GM23338 (cell line): ENCODE results near the gene MPHOSPH8.

ENCODE experiments used
- CREB1 ChIP-seq: fragments of 250-450 bp; sonication (Bioruptor Pico); IDR thresholded peaks from 2 replicates; pipeline ENCODE4 v1.5.0; 2020; ENCODE audit warnings: low read depth, mild to moderate bottlenecking, moderate library complexity
- EZH2 ChIP-seq: fragments of 200-600 bp; sonication (generic); IDR thresholded peaks from one replicate; pipeline ENCODE4 v1.8.0; 2017; ENCODE audit warnings: antibody characterized with exemption, mild to moderate bottlenecking, low read depth; ENCODE audit not compliant: unreplicated experiment
- NANOG ChIP-seq: IDR thresholded peaks from 2 replicates; pipeline ENCODE4 v1.6.1; 2016; ENCODE audit warnings: antibody characterized with exemption, borderline replicate concordance
- POLR2AphosphoS5 ChIP-seq: IDR thresholded peaks from 2 replicates; pipeline ENCODE4 v1.6.1; 2016; ENCODE audit warnings: antibody characterized with exemption, low read depth
- ZNF331 ChIP-seq: fragments of 250-450 bp; sonication (Bioruptor Pico); IDR thresholded peaks from 2 replicates; pipeline ENCODE4 v1.5.0; 2020; ENCODE audit warnings: low read depth, mild to moderate bottlenecking, moderate library complexity
- TF ChIP-seq, protein P1 (sequence below), 2 experiments: fragments of 200-600 bp in 1 of 2; sonication (generic) in 1 of 2; conservative IDR thresholded peaks; 2 replicates each; pipeline versions ENCODE4 v1.5.1 to v1.6.1; 2016 to 2017; ENCODE audit warnings: antibody characterized with exemption in 2 of 2, low read depth in 2 of 2, mild to moderate bottlenecking in 2 of 2, moderate library complexity in 1 of 2
- TF ChIP-seq, protein P2 (sequence below): IDR thresholded peaks from one replicate; pipeline ENCODE4 v1.6.1; 2018; ENCODE audit warnings: antibody characterized with exemption; ENCODE audit not compliant: unreplicated experiment
- TF ChIP-seq, protein P3 (sequence below): IDR thresholded peaks from 2 replicates; pipeline ENCODE4 v1.6.1; 2016; ENCODE audit warnings: antibody characterized with exemption

DNA sequence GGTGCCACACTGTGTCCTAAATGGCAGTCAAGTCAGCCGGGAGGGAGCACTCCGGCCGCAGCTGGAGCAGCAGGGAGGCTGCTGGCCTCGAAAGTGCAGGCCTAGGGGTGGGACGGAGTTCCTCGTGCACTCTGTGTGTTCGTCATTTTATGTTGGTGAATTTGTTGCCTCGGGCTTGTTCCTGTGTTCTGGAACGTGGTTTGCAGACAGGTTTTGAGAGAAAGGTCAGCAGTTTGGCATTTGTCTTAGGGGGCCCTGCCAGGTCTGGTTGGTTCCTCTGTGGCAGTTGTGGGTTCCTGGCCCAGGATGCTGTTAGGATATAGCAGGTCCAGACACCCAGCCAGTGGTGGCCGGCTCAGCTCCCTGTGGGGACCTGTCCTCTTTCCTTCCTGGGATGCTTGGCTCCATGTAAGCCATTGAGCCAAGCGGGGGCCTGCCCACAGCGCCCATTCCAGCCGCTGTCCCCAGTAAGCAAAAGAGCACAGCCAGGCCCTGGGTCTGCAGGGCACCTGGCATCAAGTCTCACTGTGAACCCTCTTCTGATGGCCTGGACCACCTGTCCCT is 30.0 kb downstream of the MPHOSPH8 start:
- TF ChIP-seq EZH2 = no peak
- no peak for TF ChIP-seq CREB1 (CRISPR knock-in tag)
- TF ChIP-seq ZNF331 (CRISPR knock-in tag) = no peak
- TF ChIP-seq, protein P1, sequence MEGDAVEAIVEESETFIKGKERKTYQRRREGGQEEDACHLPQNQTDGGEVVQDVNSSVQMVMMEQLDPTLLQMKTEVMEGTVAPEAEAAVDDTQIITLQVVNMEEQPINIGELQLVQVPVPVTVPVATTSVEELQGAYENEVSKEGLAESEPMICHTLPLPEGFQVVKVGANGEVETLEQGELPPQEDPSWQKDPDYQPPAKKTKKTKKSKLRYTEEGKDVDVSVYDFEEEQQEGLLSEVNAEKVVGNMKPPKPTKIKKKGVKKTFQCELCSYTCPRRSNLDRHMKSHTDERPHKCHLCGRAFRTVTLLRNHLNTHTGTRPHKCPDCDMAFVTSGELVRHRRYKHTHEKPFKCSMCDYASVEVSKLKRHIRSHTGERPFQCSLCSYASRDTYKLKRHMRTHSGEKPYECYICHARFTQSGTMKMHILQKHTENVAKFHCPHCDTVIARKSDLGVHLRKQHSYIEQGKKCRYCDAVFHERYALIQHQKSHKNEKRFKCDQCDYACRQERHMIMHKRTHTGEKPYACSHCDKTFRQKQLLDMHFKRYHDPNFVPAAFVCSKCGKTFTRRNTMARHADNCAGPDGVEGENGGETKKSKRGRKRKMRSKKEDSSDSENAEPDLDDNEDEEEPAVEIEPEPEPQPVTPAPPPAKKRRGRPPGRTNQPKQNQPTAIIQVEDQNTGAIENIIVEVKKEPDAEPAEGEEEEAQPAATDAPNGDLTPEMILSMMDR (conservative IDR thresholded peaks at IDR 0.05; ENCODE audit: low read depth in 2 of 2) = no peak
- no peak for TF ChIP-seq POLR2AphosphoS5
- TF ChIP-seq NANOG = no peak
- TF ChIP-seq, protein P2, sequence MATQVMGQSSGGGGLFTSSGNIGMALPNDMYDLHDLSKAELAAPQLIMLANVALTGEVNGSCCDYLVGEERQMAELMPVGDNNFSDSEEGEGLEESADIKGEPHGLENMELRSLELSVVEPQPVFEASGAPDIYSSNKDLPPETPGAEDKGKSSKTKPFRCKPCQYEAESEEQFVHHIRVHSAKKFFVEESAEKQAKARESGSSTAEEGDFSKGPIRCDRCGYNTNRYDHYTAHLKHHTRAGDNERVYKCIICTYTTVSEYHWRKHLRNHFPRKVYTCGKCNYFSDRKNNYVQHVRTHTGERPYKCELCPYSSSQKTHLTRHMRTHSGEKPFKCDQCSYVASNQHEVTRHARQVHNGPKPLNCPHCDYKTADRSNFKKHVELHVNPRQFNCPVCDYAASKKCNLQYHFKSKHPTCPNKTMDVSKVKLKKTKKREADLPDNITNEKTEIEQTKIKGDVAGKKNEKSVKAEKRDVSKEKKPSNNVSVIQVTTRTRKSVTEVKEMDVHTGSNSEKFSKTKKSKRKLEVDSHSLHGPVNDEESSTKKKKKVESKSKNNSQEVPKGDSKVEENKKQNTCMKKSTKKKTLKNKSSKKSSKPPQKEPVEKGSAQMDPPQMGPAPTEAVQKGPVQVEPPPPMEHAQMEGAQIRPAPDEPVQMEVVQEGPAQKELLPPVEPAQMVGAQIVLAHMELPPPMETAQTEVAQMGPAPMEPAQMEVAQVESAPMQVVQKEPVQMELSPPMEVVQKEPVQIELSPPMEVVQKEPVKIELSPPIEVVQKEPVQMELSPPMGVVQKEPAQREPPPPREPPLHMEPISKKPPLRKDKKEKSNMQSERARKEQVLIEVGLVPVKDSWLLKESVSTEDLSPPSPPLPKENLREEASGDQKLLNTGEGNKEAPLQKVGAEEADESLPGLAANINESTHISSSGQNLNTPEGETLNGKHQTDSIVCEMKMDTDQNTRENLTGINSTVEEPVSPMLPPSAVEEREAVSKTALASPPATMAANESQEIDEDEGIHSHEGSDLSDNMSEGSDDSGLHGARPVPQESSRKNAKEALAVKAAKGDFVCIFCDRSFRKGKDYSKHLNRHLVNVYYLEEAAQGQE = no peak
- TF ChIP-seq, protein P3, sequence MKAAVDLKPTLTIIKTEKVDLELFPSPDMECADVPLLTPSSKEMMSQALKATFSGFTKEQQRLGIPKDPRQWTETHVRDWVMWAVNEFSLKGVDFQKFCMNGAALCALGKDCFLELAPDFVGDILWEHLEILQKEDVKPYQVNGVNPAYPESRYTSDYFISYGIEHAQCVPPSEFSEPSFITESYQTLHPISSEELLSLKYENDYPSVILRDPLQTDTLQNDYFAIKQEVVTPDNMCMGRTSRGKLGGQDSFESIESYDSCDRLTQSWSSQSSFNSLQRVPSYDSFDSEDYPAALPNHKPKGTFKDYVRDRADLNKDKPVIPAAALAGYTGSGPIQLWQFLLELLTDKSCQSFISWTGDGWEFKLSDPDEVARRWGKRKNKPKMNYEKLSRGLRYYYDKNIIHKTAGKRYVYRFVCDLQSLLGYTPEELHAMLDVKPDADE = no peak
